Measurements from ENCODE around the gene UNC5CL.

UNC5CL gene

GRCh38 chr6:40996591-40997233 lies 42.3 kb downstream of the UNC5CL start:
- Histone ChIP-seq H3K4me1 (ENCODE audit: control insufficient read depth, insufficient read depth, low read length, poor library complexity, severe bottlenecking) (no peaks in the 10 kb centered on the region), H3K27ac (ENCODE audit: insufficient read depth, low read length, poor library complexity, severe bottlenecking) (no peak overlapping the region), H3K4me3 (ENCODE audit: insufficient read depth, low read depth, low read length, poor library complexity, severe bottlenecking) (no peak overlapping the region), H3K36me3 (ENCODE audit: control insufficient read depth, insufficient read depth, low read length) (no peaks in the 10 kb centered on the region), H3K27me3 (replicated peaks; ENCODE audit: control insufficient read depth, insufficient read depth, low read length, poor library complexity, severe bottlenecking) (no peaks in the 10 kb centered on the region), H3K9me3 (ENCODE audit: control insufficient read depth, low read length) (no peaks in the 10 kb centered on the region)
- DNase-seq: no peak

- H3K27me3 ChIP-seq (replicated peaks; ENCODE audit: control insufficient read depth, insufficient read depth, low read length, poor library complexity, severe bottlenecking): no peaks in the 10 kb centered on the region
- H3K27ac ChIP-seq (ENCODE audit: insufficient read depth, low read length, poor library complexity, severe bottlenecking): no peak overlapping the region
- DNase-seq: no peak
- no peak overlapping the region for H3K4me3 ChIP-seq (ENCODE audit: insufficient read depth, low read depth, low read length, poor library complexity, severe bottlenecking)
- no peaks in the 10 kb centered on the region for H3K4me1 ChIP-seq (ENCODE audit: control insufficient read depth, insufficient read depth, low read length, poor library complexity, severe bottlenecking)
- H3K9me3 ChIP-seq (ENCODE audit: control insufficient read depth, low read length): no peaks in the 10 kb centered on the region
- no peaks in the 10 kb centered on the region for H3K36me3 ChIP-seq (ENCODE audit: control insufficient read depth, insufficient read depth, low read length)
These were observed 46.3 kb downstream of the UNC5CL start for GRCh38 chr6:40992746-40993145.

GRCh38 chr6:40990301-40990700 lies 48.7 kb downstream of the UNC5CL start:
- Histone ChIP-seq H3K27me3 (replicated peaks; ENCODE audit: control insufficient read depth, insufficient read depth, low read length, poor library complexity, severe bottlenecking) (no peaks in the 10 kb centered on the region), H3K36me3 (ENCODE audit: control insufficient read depth, insufficient read depth, low read length) (no peaks in the 10 kb centered on the region), H3K4me1 (ENCODE audit: control insufficient read depth, insufficient read depth, low read length, poor library complexity, severe bottlenecking) (no peaks in the 10 kb centered on the region), H3K9me3 (ENCODE audit: control insufficient read depth, low read length) (no peaks in the 10 kb centered on the region), H3K27ac (ENCODE audit: insufficient read depth, low read length, poor library complexity, severe bottlenecking) (no peak overlapping the region), H3K4me3 (ENCODE audit: insufficient read depth, low read depth, low read length, poor library complexity, severe bottlenecking) (no peak overlapping the region)
- no peak for DNase-seq

GRCh38 chr6:40989204-40990169 lies 49.5 kb downstream of the UNC5CL start:
- Histone ChIP-seq H3K9me3 (ENCODE audit: control insufficient read depth, low read length) (no peaks in the 10 kb centered on the region), H3K4me1 (ENCODE audit: control insufficient read depth, insufficient read depth, low read length, poor library complexity, severe bottlenecking) (no peaks in the 10 kb centered on the region), H3K36me3 (ENCODE audit: control insufficient read depth, insufficient read depth, low read length) (no peaks in the 10 kb centered on the region), H3K4me3 (ENCODE audit: insufficient read depth, low read depth, low read length, poor library complexity, severe bottlenecking) (no peak overlapping the region), H3K27ac (ENCODE audit: insufficient read depth, low read length, poor library complexity, severe bottlenecking) (no peak overlapping the region), H3K27me3 (replicated peaks; ENCODE audit: control insufficient read depth, insufficient read depth, low read length, poor library complexity, severe bottlenecking) (no peaks in the 10 kb centered on the region)
- no peak for DNase-seq

GRCh38 chr6:40988634-40989033 lies 50.4 kb downstream of the UNC5CL start:
- H3K4me1 ChIP-seq (ENCODE audit: control insufficient read depth, insufficient read depth, low read length, poor library complexity, severe bottlenecking): no peaks in the 10 kb centered on the region
- no peak overlapping the region for H3K4me3 ChIP-seq (ENCODE audit: insufficient read depth, low read depth, low read length, poor library complexity, severe bottlenecking)
- no peaks in the 10 kb centered on the region for H3K9me3 ChIP-seq (ENCODE audit: control insufficient read depth, low read length)
- DNase-seq: no peak
- H3K27ac ChIP-seq (ENCODE audit: insufficient read depth, low read length, poor library complexity, severe bottlenecking): no peak overlapping the region
- H3K36me3 ChIP-seq (ENCODE audit: control insufficient read depth, insufficient read depth, low read length): no peaks in the 10 kb centered on the region
- no peaks in the 10 kb centered on the region for H3K27me3 ChIP-seq (replicated peaks; ENCODE audit: control insufficient read depth, insufficient read depth, low read length, poor library complexity, severe bottlenecking)

DNA sequence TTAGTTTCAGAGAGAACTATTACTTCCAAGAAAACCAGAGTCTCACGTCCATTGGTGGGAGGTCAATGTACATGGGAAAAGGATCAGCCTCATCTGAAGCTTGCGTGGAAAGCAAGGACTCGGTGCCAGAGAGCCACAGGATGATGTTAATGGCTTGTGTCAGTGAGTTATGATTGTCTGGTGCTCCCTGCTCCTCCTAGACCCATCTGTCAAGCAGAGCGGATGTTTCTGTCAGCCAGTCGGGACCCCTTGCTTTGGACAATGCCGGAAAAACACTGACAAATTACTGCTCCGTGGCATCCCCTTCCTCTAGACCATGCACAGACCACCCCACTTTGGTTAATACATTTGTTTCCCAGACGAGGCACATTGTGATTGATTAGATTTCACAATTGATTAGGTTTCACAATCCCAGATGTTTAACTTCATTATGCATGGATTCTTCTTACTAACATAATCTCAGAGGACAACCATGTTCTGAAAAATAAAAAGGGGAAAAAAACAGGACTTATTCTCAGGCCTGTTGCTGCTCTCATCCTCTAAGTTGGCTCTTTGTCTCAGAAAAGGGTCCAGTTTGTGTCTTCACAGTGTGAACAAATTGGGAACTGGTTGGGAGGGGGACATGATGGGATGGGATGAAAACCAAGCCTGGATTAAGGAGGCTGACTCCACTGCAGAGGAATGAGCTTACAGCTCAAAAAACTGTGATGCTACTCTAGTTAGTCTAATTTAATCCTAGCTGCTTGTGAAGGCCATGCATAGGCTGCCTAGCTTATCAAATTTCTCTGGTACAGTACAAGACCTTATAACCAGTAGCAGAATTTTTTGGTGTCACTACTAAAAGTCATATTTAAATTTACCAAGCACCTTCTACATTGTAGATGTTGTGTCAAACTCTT lies 51.9 kb downstream of the UNC5CL start:
- no peak for DNase-seq

GRCh38 chr6:40986364-40986763 lies 52.7 kb downstream of the UNC5CL start:
- H3K4me1 ChIP-seq (ENCODE audit: control insufficient read depth, insufficient read depth, low read length, poor library complexity, severe bottlenecking): no peaks in the 10 kb centered on the region
- no peak overlapping the region for H3K4me3 ChIP-seq (ENCODE audit: insufficient read depth, low read depth, low read length, poor library complexity, severe bottlenecking)
- no peak for DNase-seq
- no peaks in the 10 kb centered on the region for H3K36me3 ChIP-seq (ENCODE audit: control insufficient read depth, insufficient read depth, low read length)
- H3K27me3 ChIP-seq (replicated peaks; ENCODE audit: control insufficient read depth, insufficient read depth, low read length, poor library complexity, severe bottlenecking): no peaks in the 10 kb centered on the region
- no peak overlapping the region for H3K27ac ChIP-seq (ENCODE audit: insufficient read depth, low read length, poor library complexity, severe bottlenecking)
- H3K9me3 ChIP-seq (ENCODE audit: control insufficient read depth, low read length): no peaks in the 10 kb centered on the region

More for the DNA sequence above, 51.9 kb downstream of the UNC5CL start:
- Histone ChIP-seq H3K9me3 (ENCODE audit: control insufficient read depth, low read length) (no peaks in the 10 kb centered on the region), H3K27ac (ENCODE audit: insufficient read depth, low read length, poor library complexity, severe bottlenecking) (no peak overlapping the region), H3K27me3 (replicated peaks; ENCODE audit: control insufficient read depth, insufficient read depth, low read length, poor library complexity, severe bottlenecking) (no peaks in the 10 kb centered on the region), H3K4me1 (ENCODE audit: control insufficient read depth, insufficient read depth, low read length, poor library complexity, severe bottlenecking) (no peaks in the 10 kb centered on the region), H3K36me3 (ENCODE audit: control insufficient read depth, insufficient read depth, low read length) (no peaks in the 10 kb centered on the region), H3K4me3 (ENCODE audit: insufficient read depth, low read depth, low read length, poor library complexity, severe bottlenecking) (no peak overlapping the region)

DNA sequence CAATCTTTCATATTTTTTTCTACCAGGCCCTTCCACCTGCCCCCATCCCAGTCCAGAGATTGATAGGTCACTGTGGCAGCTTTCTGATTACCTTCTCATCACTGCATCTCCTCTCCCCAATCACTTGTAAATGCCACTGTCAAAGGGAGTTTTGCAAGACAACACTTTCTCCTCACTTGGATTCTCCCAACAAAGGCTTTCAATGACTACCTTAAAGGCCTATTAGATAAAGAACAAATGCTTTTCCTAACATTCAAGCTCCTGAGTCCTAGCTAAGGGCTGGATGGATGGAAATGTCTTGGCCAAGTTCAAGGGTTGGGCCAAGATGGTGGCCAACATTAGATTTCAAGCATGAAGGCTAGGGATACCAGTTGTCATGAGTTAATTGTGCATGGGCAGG lies 55.3 kb downstream of the UNC5CL start:
- no peaks in the 10 kb centered on the region for H3K9me3 ChIP-seq (ENCODE audit: control insufficient read depth, low read length)
- DNase-seq: no peak
- H3K27me3 ChIP-seq (replicated peaks; ENCODE audit: control insufficient read depth, insufficient read depth, low read length, poor library complexity, severe bottlenecking): peaks cover 3% of the 10 kb centered on the region
- no peaks in the 10 kb centered on the region for H3K36me3 ChIP-seq (ENCODE audit: control insufficient read depth, insufficient read depth, low read length)
- no peak overlapping the region for H3K4me3 ChIP-seq (ENCODE audit: insufficient read depth, low read depth, low read length, poor library complexity, severe bottlenecking)
- H3K27ac ChIP-seq (ENCODE audit: insufficient read depth, low read length, poor library complexity, severe bottlenecking): no peak overlapping the region
- no peaks in the 10 kb centered on the region for H3K4me1 ChIP-seq (ENCODE audit: control insufficient read depth, insufficient read depth, low read length, poor library complexity, severe bottlenecking)

DNA sequence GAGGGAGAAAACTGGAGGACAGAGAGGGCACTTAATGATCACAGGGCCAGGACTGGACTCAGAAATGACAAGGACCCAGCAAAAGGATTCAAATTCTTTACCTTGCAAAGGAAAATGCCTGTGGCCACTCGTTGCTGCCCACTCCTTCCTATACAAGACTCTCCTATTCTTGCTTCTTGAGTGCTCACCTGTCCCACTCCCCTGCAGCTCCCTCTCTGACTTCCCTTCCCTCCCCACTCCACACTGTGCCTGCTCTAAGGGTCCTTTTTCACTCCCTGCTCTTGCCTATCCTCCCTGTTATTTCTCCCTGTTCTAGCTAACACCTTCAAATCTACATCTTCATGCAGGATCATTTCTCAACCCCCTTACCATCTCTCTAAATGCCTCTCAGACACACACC lies 56.1 kb downstream of the UNC5CL start:
- Histone ChIP-seq H3K27me3 (replicated peaks; ENCODE audit: control insufficient read depth, insufficient read depth, low read length, poor library complexity, severe bottlenecking) (peaks cover 3% of the 10 kb centered on the region), H3K36me3 (ENCODE audit: control insufficient read depth, insufficient read depth, low read length) (no peaks in the 10 kb centered on the region), H3K27ac (ENCODE audit: insufficient read depth, low read length, poor library complexity, severe bottlenecking) (no peak overlapping the region), H3K4me3 (ENCODE audit: insufficient read depth, low read depth, low read length, poor library complexity, severe bottlenecking) (no peak overlapping the region), H3K9me3 (ENCODE audit: control insufficient read depth, low read length) (no peaks in the 10 kb centered on the region), H3K4me1 (ENCODE audit: control insufficient read depth, insufficient read depth, low read length, poor library complexity, severe bottlenecking) (no peaks in the 10 kb centered on the region)
- DNase-seq: no peak

Measured in effector memory CD4-positive, alpha-beta T cell (primary cell).